Transverse colon (tissue), 4 donors: ENCODE measurements around the gene PROZ. TPM values are rescaled to one million over a fixed set of nuclear protein-coding genes. Genes with fewer than 3 reads are reported as not detected.

Experiments used
- DNase-seq: peaks from one replicate; pipeline ENCODE4 v3.0.0-alpha.2; 2019
- H3K27ac ChIP-seq, 4 donors: fragments of 200-600 bp; sonication (generic); 2 replicates each; pipeline ENCODE4 v1.5.1; 2016 to 2018; ENCODE audit warnings: inconsistent platforms in 4 of 4
- H3K27me3 ChIP-seq: fragments of 200-600 bp; sonication (generic); 2 replicates; pipeline ENCODE4 v1.5.1; 2017; ENCODE audit warnings: inconsistent platforms
- H3K36me3 ChIP-seq, 4 donors: fragments of 200-600 bp; sonication (generic); 2 replicates each; pipeline ENCODE4 v1.5.1; 2017 to 2019; ENCODE audit warnings: inconsistent platforms in 4 of 4
- H3K4me1 ChIP-seq, 4 donors: fragments of 200-600 bp; sonication (generic); 2 replicates each; pipeline ENCODE4 v1.5.1; 2017 to 2020; ENCODE audit warnings: inconsistent platforms in 4 of 4
- H3K4me3 ChIP-seq, 4 donors: fragments of 200-600 bp; sonication (generic); 1 replicate in 1 of 4; 2 replicates in 3 of 4; pipeline versions ENCODE4 v1.5.1 to v1.6.1; 2017 to 2019; ENCODE audit warnings: inconsistent platforms in 4 of 4
- H3K9me3 ChIP-seq, 2 donors: fragments of 200-600 bp; sonication (generic); 2 replicates each; pipeline ENCODE4 v1.5.1; 2017 to 2019; ENCODE audit warnings: inconsistent platforms in 2 of 2
- EP300 ChIP-seq: sonication (generic); formaldehyde crosslinking; IDR thresholded peaks from one replicate; pipeline ENCODE4 v1.6.1; 2017; ENCODE audit warnings: antibody characterized with exemption, low read depth
- POLR2A ChIP-seq: fragments of 450-650 bp; IDR thresholded peaks from one replicate; pipeline ENCODE4 v1.6.1; 2016; ENCODE audit warnings: antibody characterized with exemption, mild to moderate bottlenecking, moderate library complexity
- POLR2AphosphoS5 ChIP-seq, 3 donors: sonication (generic); formaldehyde crosslinking; IDR thresholded peaks; one replicate each; pipeline ENCODE4 v1.6.1; 2016; ENCODE audit warnings: antibody characterized with exemption in 3 of 3
- WGBS, 2 donors: methylation state at CpG; one replicate each; pipeline ENCODE4 v1.1.5; 2018; ENCODE audit warnings: low coverage in 1 of 2; 5-methylcytosine and 5-hydroxymethylcytosine counted together
- in situ Hi-C, 4 donors: fragments of 200-750 bp; cut with MboI; loops; one replicate each; pipeline versions ENCODE4 v1.15.0 to v1.15.1; 2017; ENCODE audit warnings: low sequenced_read_pairs in 3 of 4, low pct_ligation_motif_present in 1 of 4, low pct_unique_long_range_greater_than_20kb in 1 of 4
- intact Hi-C: fragments of 100-400 bp; cut with DNase I; formaldehyde crosslinking; loops from one replicate; pipeline ENCODE4 v1.15.1; 2023; ENCODE audit warnings: low total_unique reads
- total RNA-seq, 4 donors: library from RNA; depleted of rRNA; stranded (reverse); fragments of >200 nt; gene quantifications; one replicate each; pipeline ENCODE4 v1.1.0, GENCODE V29; 2016
- TF ChIP-seq, protein P1 (sequence below), 5 experiments: fragments of 200-600 bp in 3 of 5; fragments of 450-650 bp in 2 of 5; sonication (generic) in 3 of 5; IDR thresholded peaks; 1 replicate in 2 of 5; 2 replicates in 3 of 5; pipeline ENCODE4 v1.5.1; 2016 to 2017; ENCODE audit warnings: antibody characterized with exemption in 5 of 5, inconsistent platforms in 3 of 5, mild to moderate bottlenecking in 2 of 5, moderate library complexity in 1 of 5

The PROZ gene
- total RNA-seq, 4 donors from 2014 or later = not detected

GRCh38 chr13:113192902-113193301, 34.5 kb downstream of the PROZ start:
- Histone ChIP-seq H3K27ac (no peak overlapping the region), H3K27me3 (no peaks in the 10 kb centered on the region), H3K4me3 (no peak overlapping the region), H3K36me3 (peaks cover 0 to 74% (median 26%) of the 10 kb centered on the region in 4 donors), H3K9me3 (no peaks in the 10 kb centered on the region), H3K4me1 (no peaks in the 10 kb centered on the region)
- 94 to 100% methylated on average over 1 to 2 of the region's 2 CpGs for whole genome bisulfite sequencing, 2 donors
- TF ChIP-seq POLR2A (no peak), EP300 (no peak), POLR2AphosphoS5 (IDR thresholded peaks at IDR 0.05) (no peak)
- TF ChIP-seq, protein P1, sequence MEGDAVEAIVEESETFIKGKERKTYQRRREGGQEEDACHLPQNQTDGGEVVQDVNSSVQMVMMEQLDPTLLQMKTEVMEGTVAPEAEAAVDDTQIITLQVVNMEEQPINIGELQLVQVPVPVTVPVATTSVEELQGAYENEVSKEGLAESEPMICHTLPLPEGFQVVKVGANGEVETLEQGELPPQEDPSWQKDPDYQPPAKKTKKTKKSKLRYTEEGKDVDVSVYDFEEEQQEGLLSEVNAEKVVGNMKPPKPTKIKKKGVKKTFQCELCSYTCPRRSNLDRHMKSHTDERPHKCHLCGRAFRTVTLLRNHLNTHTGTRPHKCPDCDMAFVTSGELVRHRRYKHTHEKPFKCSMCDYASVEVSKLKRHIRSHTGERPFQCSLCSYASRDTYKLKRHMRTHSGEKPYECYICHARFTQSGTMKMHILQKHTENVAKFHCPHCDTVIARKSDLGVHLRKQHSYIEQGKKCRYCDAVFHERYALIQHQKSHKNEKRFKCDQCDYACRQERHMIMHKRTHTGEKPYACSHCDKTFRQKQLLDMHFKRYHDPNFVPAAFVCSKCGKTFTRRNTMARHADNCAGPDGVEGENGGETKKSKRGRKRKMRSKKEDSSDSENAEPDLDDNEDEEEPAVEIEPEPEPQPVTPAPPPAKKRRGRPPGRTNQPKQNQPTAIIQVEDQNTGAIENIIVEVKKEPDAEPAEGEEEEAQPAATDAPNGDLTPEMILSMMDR (IDR thresholded peaks at IDR 0.05) = no peak
- DNase-seq = no peak
- intact Hi-C loops = no loop called here
- in situ Hi-C loops = no loop called here

DNA sequence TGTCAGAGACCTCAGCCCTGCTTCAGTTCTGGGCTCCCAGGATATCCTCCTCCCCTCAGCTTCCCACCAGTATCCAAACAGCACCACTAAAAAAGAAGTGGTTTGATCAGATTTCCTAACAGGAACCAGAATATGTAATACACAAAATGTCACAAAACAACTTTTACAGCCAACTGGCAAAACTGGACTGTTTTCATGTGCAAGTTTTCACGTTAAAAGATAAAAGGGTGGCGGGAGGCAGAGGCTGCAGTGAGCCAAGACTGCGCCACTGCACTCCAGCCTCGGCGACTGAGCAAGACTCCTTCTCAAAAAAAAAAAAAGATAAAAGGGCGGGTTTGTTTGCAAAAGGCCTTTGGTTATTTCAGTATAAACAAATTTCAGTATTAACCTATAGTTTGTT, 36.9 kb downstream of the PROZ start:
- no peak overlapping the region for H3K27ac ChIP-seq

GRCh38 chr13:113196970-113197737, 38.7 kb downstream of the PROZ start:
- DNase-seq = no peak
- no peaks in the 10 kb centered on the region for H3K4me1 ChIP-seq
- H3K4me3 ChIP-seq = no peak overlapping the region
- intact Hi-C loops (no loop called here), in situ Hi-C loops (no loop called here)
- peaks cover 0 to 66% (median 28%) of the 10 kb centered on the region in 4 donors for H3K36me3 ChIP-seq
- TF ChIP-seq POLR2AphosphoS5 (IDR thresholded peaks at IDR 0.05) (no peak), EP300 (no peak), POLR2A (no peak)
- TF ChIP-seq, protein P1 (IDR thresholded peaks at IDR 0.05) = no peak
- H3K9me3 ChIP-seq = no peaks in the 10 kb centered on the region
- WGBS, 2 donors = 83 to 90% methylated on average over 4 to 9 of the region's 9 CpGs
- H3K27me3 ChIP-seq = no peaks in the 10 kb centered on the region
- no peak overlapping the region for H3K27ac ChIP-seq

More for the DNA sequence above, 36.9 kb downstream of the PROZ start:
- no peak for TF ChIP-seq POLR2A
- no peak for TF ChIP-seq EP300
- no peak for TF ChIP-seq POLR2AphosphoS5 (IDR thresholded peaks at IDR 0.05)
- TF ChIP-seq, protein P1 (IDR thresholded peaks at IDR 0.05) = no peak
- Histone ChIP-seq H3K36me3 (peaks cover 0 to 84% (median 31%) of the 10 kb centered on the region in 4 donors), H3K4me3 (no peak overlapping the region), H3K4me1 (no peaks in the 10 kb centered on the region), H3K27me3 (no peaks in the 10 kb centered on the region), H3K9me3 (no peaks in the 10 kb centered on the region)
- intact Hi-C loops (no loop called here), in situ Hi-C loops (no loop called here)
- DNase-seq = no peak
- WGBS, 2 donors = 67 to 82% methylated on average over 6 of the region's 6 CpGs

- H3K27me3 ChIP-seq = no peaks in the 10 kb centered on the region
- H3K4me3 ChIP-seq = no peak overlapping the region
- H3K36me3 ChIP-seq = peaks cover 0 to 35% (median 10%) of the 10 kb centered on the region in 4 donors
- TF ChIP-seq, protein P1 (IDR thresholded peaks at IDR 0.05) = no peak
- TF ChIP-seq EP300 (no peak), POLR2AphosphoS5 (IDR thresholded peaks at IDR 0.05) (no peak), POLR2A (no peak)
- intact Hi-C loops = no loop called here
- no peak overlapping the region for H3K27ac ChIP-seq
- peaks cover 5 to 34% (median 20%) of the 10 kb centered on the region in 4 donors for H3K4me1 ChIP-seq
- whole genome bisulfite sequencing, 2 donors = 71 to 79% methylated on average over 2 of the region's 2 CpGs
- H3K9me3 ChIP-seq = no peaks in the 10 kb centered on the region
- DNase-seq = no peak
- in situ Hi-C loops = no loop called here
These were observed 43.4 kb downstream of the PROZ start for GRCh38 chr13:113201815-113202214.
